Body of pancreas (tissue), 4 donors: Measurements from ENCODE around the gene MAPK7. TPM values are rescaled to one million over a fixed set of nuclear protein-coding genes. Genes with fewer than 3 reads are reported as not detected.
A peak's percentile ranks its signal among the peaks of the same experiment; 100 is the strongest.

ENCODE experiments used
- ATAC-seq: fragments of 150-250 bp; one replicate; pipeline ENCODE4 v1.9.1; 2016
- DNase-seq, 4 donors: peaks; one replicate each; pipeline ENCODE4 v3.0.0-alpha.2; 2019
- H3K27ac ChIP-seq, 4 donors: fragments of 200-600 bp; sonication (generic); 1 replicate in 3 of 4; 2 replicates in 1 of 4; pipeline versions ENCODE4 v1.5.1 to v1.6.1; 2016 to 2019; ENCODE audit warnings: mild to moderate bottlenecking in 1 of 4, mixed read lengths in 1 of 4, moderate library complexity in 1 of 4
- H3K27me3 ChIP-seq, 2 donors: fragments of 200-600 bp; sonication (generic); one replicate each; pipeline ENCODE4 v1.6.0; 2016; ENCODE audit warnings: mild to moderate bottlenecking in 1 of 2
- H3K36me3 ChIP-seq, 2 donors: fragments of 200-600 bp; sonication (generic); replicated peaks in 1 of 2; 2 replicates each; pipeline ENCODE4 v1.5.1; 2016; ENCODE audit warnings: low read depth in 2 of 2; ENCODE audit not compliant: insufficient read depth in 1 of 2
- H3K4me1 ChIP-seq: fragments of 200-600 bp; sonication (generic); one replicate; pipeline ENCODE4 v1.6.0; 2016
- H3K4me3 ChIP-seq, 2 donors: fragments of 200-600 bp; sonication (generic); 1 replicate in 1 of 2; 2 replicates in 1 of 2; pipeline ENCODE4 v1.5.1; 2016 to 2019
- H3K9me3 ChIP-seq, 3 donors: fragments of 200-600 bp; sonication (generic); 1 replicate in 2 of 3; 2 replicates in 1 of 3; pipeline ENCODE4 v1.5.1; 2016
- CTCF ChIP-seq, 7 experiments: fragments of 450-650 bp in 4 of 7; fragments of 200-600 bp in 3 of 7; sonication (generic) in 3 of 7; IDR thresholded peaks; one replicate each; pipeline ENCODE4 v1.5.1; 2016 to 2019; ENCODE audit warnings: antibody characterized with exemption in 7 of 7
- POLR2A ChIP-seq, 3 donors: fragments of 450-650 bp; IDR thresholded peaks; one replicate each; pipeline ENCODE4 v1.6.1; 2016; ENCODE audit warnings: antibody characterized with exemption in 3 of 3, mild to moderate bottlenecking in 2 of 3
- WGBS, 2 donors: methylation state at CpG; one replicate each; pipeline ENCODE4 v1.1.5; 2017; 5-methylcytosine and 5-hydroxymethylcytosine counted together
- intact Hi-C: fragments of 100-400 bp; cut with DNase I; formaldehyde crosslinking; loops from one replicate; pipeline ENCODE4 v1.15.1; 2023
- total RNA-seq, 2 donors: library from RNA; depleted of rRNA; stranded (reverse); fragments of >200 nt; gene quantifications; one replicate each; pipeline ENCODE4 v1.1.0, GENCODE V29; 2016

Gene MAPK7
- total RNA-seq, 2 donors from 2014 or later: 10.1 to 29.3 TPM

DNA sequence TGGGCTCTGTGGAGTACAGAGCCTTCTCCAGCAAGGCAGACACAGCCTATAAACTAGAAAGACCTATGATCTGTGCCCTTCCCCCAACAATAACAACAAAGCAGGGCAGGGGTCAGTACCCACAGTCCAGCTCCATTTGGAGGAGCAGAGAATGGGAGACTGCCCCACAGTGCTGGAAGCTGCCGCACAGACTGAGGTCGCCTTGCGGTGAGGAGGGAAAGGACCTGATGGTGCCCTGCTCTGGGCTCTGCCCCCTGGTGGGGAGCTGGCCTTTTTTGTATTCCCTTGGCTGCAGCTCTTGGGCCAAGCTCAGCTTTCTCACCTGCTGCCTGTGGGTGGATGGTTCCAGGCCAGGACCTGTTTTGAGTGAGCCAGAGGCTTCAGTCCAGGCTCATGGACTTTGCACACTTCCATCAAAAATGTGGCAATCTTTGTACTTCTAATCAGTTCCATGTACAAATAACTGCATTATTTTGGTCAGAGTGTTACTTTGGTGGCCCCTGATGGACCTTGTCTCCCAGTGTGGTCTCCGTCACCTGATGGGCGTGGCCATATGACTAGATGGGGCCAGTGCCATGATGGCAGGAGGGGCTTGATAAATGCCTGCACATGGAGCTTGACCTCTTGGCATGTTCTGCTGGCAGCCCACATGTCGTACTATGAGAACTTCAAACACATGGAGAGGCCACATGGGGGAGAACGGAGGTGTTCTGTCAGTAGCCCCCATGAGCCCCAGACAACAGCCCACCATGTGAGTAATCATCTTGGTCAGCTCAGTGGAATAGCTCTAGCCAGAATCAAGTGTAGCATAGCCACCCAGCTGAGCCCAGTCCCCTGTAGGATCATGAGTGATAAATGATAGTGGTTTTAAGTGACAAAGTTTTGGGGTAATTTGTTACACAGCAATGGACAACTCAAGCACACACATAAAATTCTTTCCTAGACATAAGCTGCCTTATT is 40.0 kb upstream of the MAPK7 start:
- no peaks in the 10 kb centered on the region for H3K27me3 ChIP-seq
- H3K9me3 ChIP-seq: no peaks in the 10 kb centered on the region
- peaks cover 14% of the 10 kb centered on the region for H3K4me1 ChIP-seq
- H3K4me3 ChIP-seq: no peak overlapping the region
- ATAC-seq (peak; percentile 89), DNase-seq (peak; percentile 85 to 89 (median 86))
- H3K36me3 ChIP-seq: no peaks in the 10 kb centered on the region
- intact Hi-C loops: no loop called here
- H3K27ac ChIP-seq: peak overlapping the region in 1 of 4 donors; percentile 11
- TF ChIP-seq CTCF (IDR thresholded peaks at IDR 0.05) (peak; percentile 47 to 96 (median 92)), POLR2A (IDR thresholded peaks at IDR 0.05) (no peak)
- WGBS, 2 donors: 28 to 62% methylated on average over 3 to 7 of the region's 7 CpGs

DNA sequence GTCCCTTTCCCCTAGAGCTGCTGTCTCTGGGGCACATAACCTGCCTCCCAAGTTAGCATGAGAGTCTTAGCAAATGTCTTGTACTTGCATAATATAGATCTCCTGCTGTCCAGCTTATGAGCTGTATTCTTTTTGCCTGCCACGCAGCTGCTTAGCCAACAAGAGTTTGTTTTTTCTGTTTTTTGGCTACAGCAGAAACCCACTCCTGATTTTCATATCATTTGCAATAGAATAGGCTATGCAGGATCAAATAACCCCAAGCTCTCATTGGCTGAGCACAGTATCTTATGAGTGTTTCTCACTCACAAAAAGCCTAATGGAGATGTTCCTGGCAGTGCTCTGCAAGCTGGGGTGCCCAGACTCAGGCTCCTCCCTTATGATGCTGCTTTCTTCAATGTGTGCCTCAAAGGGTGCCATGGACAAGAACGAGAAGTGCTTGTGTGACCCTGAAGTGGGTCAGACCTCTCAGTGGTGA is 38.9 kb upstream of the MAPK7 start:
- TF ChIP-seq POLR2A (IDR thresholded peaks at IDR 0.05): no peak
- Histone ChIP-seq H3K36me3 (no peaks in the 10 kb centered on the region), H3K4me1 (peaks cover 14% of the 10 kb centered on the region), H3K9me3 (no peaks in the 10 kb centered on the region), H3K4me3 (no peak overlapping the region), H3K27me3 (no peaks in the 10 kb centered on the region), H3K27ac (no peak overlapping the region)
- 73 to 79% methylated on average over 2 of the region's 2 CpGs for WGBS, 2 donors
- intact Hi-C loops: no loop called here
- DNase-seq (no peak), ATAC-seq (no peak)

DNA sequence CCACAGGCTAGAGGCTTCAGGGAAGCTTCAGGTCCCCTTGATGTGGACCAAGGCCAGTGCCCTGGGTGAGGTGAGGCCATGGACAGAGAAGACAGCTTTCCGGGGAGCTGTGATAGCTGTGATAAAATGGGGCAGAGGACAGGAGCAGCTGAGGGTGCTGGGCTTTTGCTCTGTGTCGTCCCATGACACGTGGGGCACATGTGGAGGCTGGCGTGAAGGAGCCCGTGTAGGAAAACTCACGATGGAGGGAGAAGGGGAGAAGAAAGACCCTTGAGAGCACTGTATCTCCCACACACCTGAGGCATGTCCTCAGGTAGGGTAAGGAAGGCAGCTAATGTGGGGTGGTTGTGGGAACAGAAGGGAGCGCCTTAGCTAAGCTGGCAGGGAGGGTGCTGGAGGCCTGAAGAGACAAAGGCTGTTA is 37.1 kb upstream of the MAPK7 start:
- DNase-seq (no peak), ATAC-seq (no peak)
- 65 to 69% methylated on average over 7 of the region's 7 CpGs for WGBS, 2 donors
- H3K27ac ChIP-seq: no peak overlapping the region
- intact Hi-C loops: loop anchor here (10.0 kb wide), 1 partner anchor 434 kb away; no protein-coding TSS in a partner anchor
- H3K4me3 ChIP-seq: no peak overlapping the region
- H3K27me3 ChIP-seq: no peaks in the 10 kb centered on the region
- no peaks in the 10 kb centered on the region for H3K36me3 ChIP-seq
- TF ChIP-seq CTCF (IDR thresholded peaks at IDR 0.05): no peak
- TF ChIP-seq POLR2A (IDR thresholded peaks at IDR 0.05): no peak
- H3K9me3 ChIP-seq: no peaks in the 10 kb centered on the region
- H3K4me1 ChIP-seq: peaks cover 14% of the 10 kb centered on the region

GRCh38 chr17:19341641-19342610 is 36.4 kb upstream of the MAPK7 start:
- WGBS, 2 donors: 75% methylated on average over 20 of the region's 20 CpGs
- TF ChIP-seq CTCF (IDR thresholded peaks at IDR 0.05) (no peak), POLR2A (IDR thresholded peaks at IDR 0.05) (no peak)
- no peak for DNase-seq
- Histone ChIP-seq H3K27ac (no peak overlapping the region), H3K27me3 (no peaks in the 10 kb centered on the region), H3K36me3 (no peaks in the 10 kb centered on the region), H3K4me3 (no peak overlapping the region), H3K9me3 (no peaks in the 10 kb centered on the region), H3K4me1 (peaks cover 14% of the 10 kb centered on the region)
- no peak for ATAC-seq
- intact Hi-C loops: loop anchor here (10.0 kb wide), 1 partner anchor 433 kb away; no protein-coding TSS in a partner anchor
